WTC11 (cell line): ENCODE measurements around the gene ORAI2.
A peak's percentile ranks its signal among the peaks of the same experiment; 100 is the strongest.

Experiments
- CREM ChIP-seq: sonication (generic); formaldehyde crosslinking; IDR thresholded peaks from 2 replicates; pipeline ENCODE4 v1.8.1; 2022; ENCODE audit warnings: mild to moderate bottlenecking, missing genetic modification reagents, moderate library complexity
- JUN ChIP-seq: sonication (generic); formaldehyde crosslinking; IDR thresholded peaks from 2 replicates; pipeline ENCODE4 v1.8.0; 2023; ENCODE audit warnings: mild to moderate bottlenecking, missing genetic modification reagents
- ZNF138 ChIP-seq: sonication (generic); formaldehyde crosslinking; conservative IDR thresholded peaks from 2 replicates; pipeline ENCODE4 v1.8.1; 2022; ENCODE audit warnings: mild to moderate bottlenecking, moderate library complexity, missing genetic modification reagents
- TF ChIP-seq, protein P1 (sequence below): sonication (generic); formaldehyde crosslinking; IDR thresholded peaks from 2 replicates; pipeline ENCODE4 v1.8.0; 2022; ENCODE audit warnings: mild to moderate bottlenecking, missing genetic modification reagents
- TF ChIP-seq, protein P2 (sequence below): fragments of 200-600 bp; IDR thresholded peaks from 2 replicates; pipeline ENCODE4 v1.8.0; 2022; ENCODE audit warnings: antibody characterized with exemption
- TF ChIP-seq, protein P3 (sequence below): sonication (generic); formaldehyde crosslinking; IDR thresholded peaks from 2 replicates; pipeline ENCODE4 v1.8.1; 2023; ENCODE audit warnings: mild to moderate bottlenecking, missing genetic modification reagents
- TF ChIP-seq, protein P4 (sequence below): sonication (generic); formaldehyde crosslinking; IDR thresholded peaks from 2 replicates; pipeline ENCODE4 v1.8.1; 2022; ENCODE audit warnings: mild to moderate bottlenecking, moderate library complexity, missing genetic modification reagents
- TF ChIP-seq, protein P5 (sequence below): sonication (generic); formaldehyde crosslinking; IDR thresholded peaks from 2 replicates; pipeline ENCODE4 v1.8.0; 2022; ENCODE audit warnings: mild to moderate bottlenecking, missing genetic modification reagents

GRCh38 chr7:102464577-102465280 lies 31.4 kb downstream of the ORAI2 start, which contains the start of the genes ALKBH4 and LRWD1:
- TF ChIP-seq, protein P1, sequence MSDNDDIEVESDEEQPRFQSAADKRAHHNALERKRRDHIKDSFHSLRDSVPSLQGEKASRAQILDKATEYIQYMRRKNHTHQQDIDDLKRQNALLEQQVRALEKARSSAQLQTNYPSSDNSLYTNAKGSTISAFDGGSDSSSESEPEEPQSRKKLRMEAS (CRISPR knock-in tag) = peak; percentile 82; the same call in 1 of the 2 replicates
- TF ChIP-seq ZNF138 (CRISPR knock-in tag) = no peak
- TF ChIP-seq, protein P2, sequence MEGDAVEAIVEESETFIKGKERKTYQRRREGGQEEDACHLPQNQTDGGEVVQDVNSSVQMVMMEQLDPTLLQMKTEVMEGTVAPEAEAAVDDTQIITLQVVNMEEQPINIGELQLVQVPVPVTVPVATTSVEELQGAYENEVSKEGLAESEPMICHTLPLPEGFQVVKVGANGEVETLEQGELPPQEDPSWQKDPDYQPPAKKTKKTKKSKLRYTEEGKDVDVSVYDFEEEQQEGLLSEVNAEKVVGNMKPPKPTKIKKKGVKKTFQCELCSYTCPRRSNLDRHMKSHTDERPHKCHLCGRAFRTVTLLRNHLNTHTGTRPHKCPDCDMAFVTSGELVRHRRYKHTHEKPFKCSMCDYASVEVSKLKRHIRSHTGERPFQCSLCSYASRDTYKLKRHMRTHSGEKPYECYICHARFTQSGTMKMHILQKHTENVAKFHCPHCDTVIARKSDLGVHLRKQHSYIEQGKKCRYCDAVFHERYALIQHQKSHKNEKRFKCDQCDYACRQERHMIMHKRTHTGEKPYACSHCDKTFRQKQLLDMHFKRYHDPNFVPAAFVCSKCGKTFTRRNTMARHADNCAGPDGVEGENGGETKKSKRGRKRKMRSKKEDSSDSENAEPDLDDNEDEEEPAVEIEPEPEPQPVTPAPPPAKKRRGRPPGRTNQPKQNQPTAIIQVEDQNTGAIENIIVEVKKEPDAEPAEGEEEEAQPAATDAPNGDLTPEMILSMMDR = no peak
- TF ChIP-seq CREM = peak; percentile 79; the same call in 1 of the 2 replicates
- TF ChIP-seq, protein P3, sequence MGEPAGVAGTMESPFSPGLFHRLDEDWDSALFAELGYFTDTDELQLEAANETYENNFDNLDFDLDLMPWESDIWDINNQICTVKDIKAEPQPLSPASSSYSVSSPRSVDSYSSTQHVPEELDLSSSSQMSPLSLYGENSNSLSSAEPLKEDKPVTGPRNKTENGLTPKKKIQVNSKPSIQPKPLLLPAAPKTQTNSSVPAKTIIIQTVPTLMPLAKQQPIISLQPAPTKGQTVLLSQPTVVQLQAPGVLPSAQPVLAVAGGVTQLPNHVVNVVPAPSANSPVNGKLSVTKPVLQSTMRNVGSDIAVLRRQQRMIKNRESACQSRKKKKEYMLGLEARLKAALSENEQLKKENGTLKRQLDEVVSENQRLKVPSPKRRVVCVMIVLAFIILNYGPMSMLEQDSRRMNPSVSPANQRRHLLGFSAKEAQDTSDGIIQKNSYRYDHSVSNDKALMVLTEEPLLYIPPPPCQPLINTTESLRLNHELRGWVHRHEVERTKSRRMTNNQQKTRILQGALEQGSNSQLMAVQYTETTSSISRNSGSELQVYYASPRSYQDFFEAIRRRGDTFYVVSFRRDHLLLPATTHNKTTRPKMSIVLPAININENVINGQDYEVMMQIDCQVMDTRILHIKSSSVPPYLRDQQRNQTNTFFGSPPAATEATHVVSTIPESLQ (CRISPR knock-in tag) = no peak
- TF ChIP-seq, protein P4, sequence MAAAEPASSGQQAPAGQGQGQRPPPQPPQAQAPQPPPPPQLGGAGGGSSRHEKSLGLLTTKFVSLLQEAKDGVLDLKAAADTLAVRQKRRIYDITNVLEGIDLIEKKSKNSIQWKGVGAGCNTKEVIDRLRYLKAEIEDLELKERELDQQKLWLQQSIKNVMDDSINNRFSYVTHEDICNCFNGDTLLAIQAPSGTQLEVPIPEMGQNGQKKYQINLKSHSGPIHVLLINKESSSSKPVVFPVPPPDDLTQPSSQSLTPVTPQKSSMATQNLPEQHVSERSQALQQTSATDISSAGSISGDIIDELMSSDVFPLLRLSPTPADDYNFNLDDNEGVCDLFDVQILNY (CRISPR knock-in tag) = peak; percentile 89
- no peak for TF ChIP-seq JUN (CRISPR knock-in tag)
- TF ChIP-seq, protein P5, sequence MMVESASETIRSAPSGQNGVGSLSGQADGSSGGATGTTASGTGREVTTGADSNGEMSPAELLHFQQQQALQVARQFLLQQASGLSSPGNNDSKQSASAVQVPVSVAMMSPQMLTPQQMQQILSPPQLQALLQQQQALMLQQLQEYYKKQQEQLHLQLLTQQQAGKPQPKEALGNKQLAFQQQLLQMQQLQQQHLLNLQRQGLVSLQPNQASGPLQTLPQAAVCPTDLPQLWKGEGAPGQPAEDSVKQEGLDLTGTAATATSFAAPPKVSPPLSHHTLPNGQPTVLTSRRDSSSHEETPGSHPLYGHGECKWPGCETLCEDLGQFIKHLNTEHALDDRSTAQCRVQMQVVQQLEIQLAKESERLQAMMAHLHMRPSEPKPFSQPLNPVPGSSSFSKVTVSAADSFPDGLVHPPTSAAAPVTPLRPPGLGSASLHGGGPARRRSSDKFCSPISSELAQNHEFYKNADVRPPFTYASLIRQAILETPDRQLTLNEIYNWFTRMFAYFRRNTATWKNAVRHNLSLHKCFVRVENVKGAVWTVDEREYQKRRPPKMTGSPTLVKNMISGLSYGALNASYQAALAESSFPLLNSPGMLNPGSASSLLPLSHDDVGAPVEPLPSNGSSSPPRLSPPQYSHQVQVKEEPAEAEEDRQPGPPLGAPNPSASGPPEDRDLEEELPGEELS = no peak
